Fibroblast of mammary gland (primary cell): ENCODE results near the gene LIMCH1.

Experiments
- DNase-seq: peaks from one replicate; pipeline ENCODE4 v3.0.0-alpha.2; 2010; ENCODE audit warnings: low read depth
- H3K4me3 ChIP-seq: 2 replicates; pipeline ENCODE4 v1.5.1; 2011; ENCODE audit warnings: low read depth, mild to moderate bottlenecking, low read length, moderate library complexity; ENCODE audit not compliant: control insufficient read depth
- CTCF ChIP-seq: conservative IDR thresholded peaks from 2 replicates; pipeline ENCODE4 v1.5.1; 2011; ENCODE audit warnings: low read depth, low read length, inconsistent platforms; ENCODE audit not compliant: control insufficient read depth, insufficient read depth

LIMCH1 gene

GRCh38 chr4:41514766-41515481 lies 23.0 kb upstream of the LIMCH1 start:
- H3K4me3 ChIP-seq: no peak overlapping the region
- no peak for DNase-seq
- no peak for TF ChIP-seq CTCF

GRCh38 chr4:41517121-41517520 lies 20.8 kb upstream of the LIMCH1 start:
- no peak for TF ChIP-seq CTCF
- no peak overlapping the region for H3K4me3 ChIP-seq

GRCh38 chr4:41517747-41518146 lies 20.2 kb upstream of the LIMCH1 start:
- TF ChIP-seq CTCF: no peak
- no peak for DNase-seq
- no peak overlapping the region for H3K4me3 ChIP-seq

More at GRCh38 chr4:41517121-41517520, 20.8 kb upstream of the LIMCH1 start:
- no peak for DNase-seq

- no peak for DNase-seq
- no peak overlapping the region for H3K4me3 ChIP-seq
These were observed 13.5 kb upstream of the LIMCH1 start for GRCh38 chr4:41524425-41524824.

GRCh38 chr4:41525129-41525528 lies 12.8 kb upstream of the LIMCH1 start:
- H3K4me3 ChIP-seq: no peak overlapping the region
- DNase-seq: no peak
- no peak for TF ChIP-seq CTCF

More at GRCh38 chr4:41524425-41524824, 13.5 kb upstream of the LIMCH1 start:
- TF ChIP-seq CTCF: no peak

GRCh38 chr4:41526628-41527027 lies 11.3 kb upstream of the LIMCH1 start:
- TF ChIP-seq CTCF: no peak
- DNase-seq: no peak
- H3K4me3 ChIP-seq: no peak overlapping the region

GRCh38 chr4:41528512-41529205 lies 9.3 kb upstream of the LIMCH1 start:
- DNase-seq: no peak
- H3K4me3 ChIP-seq: no peak overlapping the region
- TF ChIP-seq CTCF: no peak
